Progenitor cell of endocrine pancreas (in vitro differentiated cells): ENCODE data around the gene SLC25A28. TPM values are rescaled to one million over a fixed set of nuclear protein-coding genes. Genes with fewer than 3 reads are reported as not detected.

Source experiments
- DNase-seq: peaks from one replicate; pipeline ENCODE4 v3.0.0; 2021; ENCODE audit warnings: low spot score; ENCODE audit not compliant: unreplicated experiment
- H3K27ac Mint-ChIP-seq: 2 replicates; pipeline ENCODE4 v1.8.0; 2021; ENCODE audit warnings: mild to moderate bottlenecking, moderate library complexity, mixed read lengths
- H3K27me3 Mint-ChIP-seq: 2 replicates; pipeline ENCODE4 v1.8.0; 2021; ENCODE audit warnings: mixed read lengths
- H3K36me3 Mint-ChIP-seq: 2 replicates; pipeline ENCODE4 v1.8.0; 2022; ENCODE audit warnings: mixed read lengths; ENCODE audit not compliant: insufficient read depth
- H3K4me1 Mint-ChIP-seq: 2 replicates; pipeline ENCODE4 v1.8.0; 2021; ENCODE audit warnings: low read depth, mixed read lengths
- H3K4me3 Mint-ChIP-seq: 2 replicates; pipeline ENCODE4 v1.8.0; 2021; ENCODE audit warnings: low read depth, mild to moderate bottlenecking, moderate library complexity, mixed read lengths
- H3K9me3 Mint-ChIP-seq: 2 replicates; pipeline ENCODE4 v1.8.0; 2021; ENCODE audit warnings: low read depth, mixed read lengths
- CTCF ChIP-seq: fragments of 200-600 bp; sonication (generic); IDR thresholded peaks from one replicate; pipeline ENCODE4 v1.5.0; 2021; ENCODE audit warnings: antibody characterized with exemption, mild to moderate bottlenecking; ENCODE audit not compliant: unreplicated experiment
- total RNA-seq: library from RNA; stranded (reverse); gene quantifications from 2 replicates; pipeline ENCODE4 v1.2.1, GENCODE V29; 2021

SLC25A28 gene
- total RNA-seq, 1 donor from 2014 or later: 29.4 TPM

GRCh38 chr10:99569961-99570360, 50.3 kb downstream of the SLC25A28 start:
- Mint-ChIP-seq H3K36me3 (no peaks in the 10 kb centered on the region), H3K27ac (no peak overlapping the region), H3K9me3 (no peaks in the 10 kb centered on the region), H3K4me1 (no peaks in the 10 kb centered on the region), H3K27me3 (no peaks in the 10 kb centered on the region), H3K4me3 (no peak overlapping the region)
- TF ChIP-seq CTCF: no peak
- DNase-seq: no peak

- Mint-ChIP-seq H3K27me3 (no peaks in the 10 kb centered on the region), H3K4me1 (no peaks in the 10 kb centered on the region), H3K36me3 (no peaks in the 10 kb centered on the region), H3K27ac (no peak overlapping the region), H3K9me3 (no peaks in the 10 kb centered on the region), H3K4me3 (no peak overlapping the region)
- no peak for TF ChIP-seq CTCF
- no peak for DNase-seq
Measured at GRCh38 chr10:99569253-99569939, 50.8 kb downstream of the SLC25A28 start.

- H3K4me1 Mint-ChIP-seq: no peaks in the 10 kb centered on the region
- no peak overlapping the region for H3K4me3 Mint-ChIP-seq
- no peak for TF ChIP-seq CTCF
- no peaks in the 10 kb centered on the region for H3K36me3 Mint-ChIP-seq
- H3K9me3 Mint-ChIP-seq: no peaks in the 10 kb centered on the region
- H3K27me3 Mint-ChIP-seq: peaks cover 6% of the 10 kb centered on the region
- no peak overlapping the region for H3K27ac Mint-ChIP-seq
- DNase-seq: no peak
Measured at GRCh38 chr10:99565166-99565565, 55.1 kb downstream of the SLC25A28 start.

- TF ChIP-seq CTCF: no peak
- no peaks in the 10 kb centered on the region for H3K9me3 Mint-ChIP-seq
- H3K4me3 Mint-ChIP-seq: no peak overlapping the region
- H3K27ac Mint-ChIP-seq: no peak overlapping the region
- no peaks in the 10 kb centered on the region for H3K36me3 Mint-ChIP-seq
- peaks cover 11% of the 10 kb centered on the region for H3K27me3 Mint-ChIP-seq
- DNase-seq: no peak
- no peaks in the 10 kb centered on the region for H3K4me1 Mint-ChIP-seq
Measured at GRCh38 chr10:99564361-99564760, 55.9 kb downstream of the SLC25A28 start.

GRCh38 chr10:99562631-99563030, 57.6 kb downstream of the SLC25A28 start:
- Mint-ChIP-seq H3K9me3 (no peaks in the 10 kb centered on the region), H3K4me3 (no peak overlapping the region), H3K36me3 (no peaks in the 10 kb centered on the region), H3K4me1 (no peaks in the 10 kb centered on the region), H3K27ac (no peak overlapping the region), H3K27me3 (peaks cover 17% of the 10 kb centered on the region)
- DNase-seq: no peak
- no peak for TF ChIP-seq CTCF

Other genes starting within 250 kb of the SLC25A28 start
- 23.7 and 26.9 TPM in 2 replicates for gene GOT1, start 189.8 kb downstream of the SLC25A28 start, total RNA-seq
- not detected in 2 replicates for gene NKX2-3, start 87.5 kb downstream of the SLC25A28 start, total RNA-seq
- 29.1 and 31.2 TPM in 2 replicates for gene ENTPD7, start 39.1 kb upstream of the SLC25A28 start, total RNA-seq
- gene COX15, start 111.7 kb upstream of the SLC25A28 start, total RNA-seq: 45.4 and 46.6 TPM in 2 replicates
- 11.6 and 13.0 TPM in 2 replicates for gene CUTC, start 111.8 kb upstream of the SLC25A28 start, total RNA-seq
- gene ABCC2, start 162.2 kb upstream of the SLC25A28 start, total RNA-seq: 0.75 and 0.89 TPM in 2 replicates